HepG2 (cell line): ENCODE results near the gene DCT. TPM values are rescaled to one million over a fixed set of nuclear protein-coding genes. Genes with fewer than 3 reads are reported as not detected.

Experiments
- ATAC-seq: fragments of 200-7000 bp; cut with Tn5 transposase; 3 replicates; pipeline ENCODE4 v1.9.1; 2020; ENCODE audit warnings: mild to moderate bottlenecking, moderate library complexity
- BruUV-seq: library from RNA; stranded (reverse); fragments of 400-500 nt; replicated peaks from 2 replicates; lab custom pipeline; 2021; lab: Mats Ljungman, UMichigan
- CTCF ChIA-PET: fragments of 300-600 bp; formaldehyde crosslinking; extraction: SDS; loops from one replicate; lab custom pipeline; 2021; ENCODE audit warnings: low total read pairs, inconsistent platforms, low intra/inter-chr PET ratio; lab: Yijun Ruan, JAX
- POLR2A ChIA-PET: fragments of 350-600 bp; sonication (Branson Sonifier 250); formaldehyde crosslinking; loops from one replicate; lab custom pipeline; 2020; ENCODE audit warnings: antibody characterized with exemption, inconsistent platforms; lab: Yijun Ruan, JAX
- DNase-seq: peaks from one replicate; pipeline ENCODE4 v3.0.0-alpha.2; 2015; ENCODE audit warnings: low spot score
- FAIRE-seq: peaks from 3 replicates; lab custom pipeline; 2011; peaks lifted over from hg19 to GRCh38; lab: Jason Lieb, UNC
- H2AFZ ChIP-seq: one replicate; pipeline ENCODE4 v1.6.1; 2011; ENCODE audit warnings: low read length, inconsistent platforms
- H3K27ac ChIP-seq: fragments of 300-600 bp; 3 replicates; pipeline ENCODE4 v1.8.0; 2011; ENCODE audit warnings: mixed run types, mild to moderate bottlenecking, mixed read lengths, low read length, inconsistent platforms; ENCODE audit not compliant: insufficient read depth; ENCODE audit errors: extremely low read length
- H3K27me3 ChIP-seq, 2 experiments: fragments of 200-600 bp in 1 of 2; 2 replicates in 1 of 2; 3 replicates in 1 of 2; pipeline versions ENCODE4 v1.6.0 to v1.8.0; 2011; ENCODE audit warnings: low read length in 2 of 2, mild to moderate bottlenecking in 2 of 2, moderate library complexity in 2 of 2, inconsistent platforms in 1 of 2; ENCODE audit not compliant: insufficient read depth in 2 of 2, control insufficient read depth in 1 of 2
- H3K36me3 ChIP-seq, 2 experiments: fragments of 200-600 bp in 1 of 2; replicated peaks in 1 of 2; 2 replicates in 1 of 2; 3 replicates in 1 of 2; pipeline versions ENCODE4 v1.5.1 to v1.8.0; 2011; ENCODE audit warnings: low read length in 2 of 2, inconsistent platforms in 1 of 2; ENCODE audit not compliant: insufficient read depth in 2 of 2, control insufficient read depth in 1 of 2
- H3K4me1 ChIP-seq: 2 replicates; pipeline ENCODE4 v1.5.1; 2012; ENCODE audit warnings: low read length, inconsistent platforms; ENCODE audit not compliant: insufficient read depth
- H3K4me2 ChIP-seq: 2 replicates; pipeline ENCODE4 v1.6.0; 2011; ENCODE audit warnings: low read depth, low read length, inconsistent platforms
- H3K4me3 ChIP-seq, 3 experiments: fragments of 200-600 bp in 1 of 3; sonication (generic), shearing (Covaris generic) in 1 of 3; replicated peaks in 1 of 3; 2 replicates each; pipeline ENCODE4 v1.5.1; 2011 to 2016; ENCODE audit warnings: low read length in 3 of 3, inconsistent platforms in 2 of 3, low read depth in 2 of 3, mild to moderate bottlenecking in 2 of 3, control low read depth in 1 of 3, mixed read lengths in 1 of 3; ENCODE audit not compliant: insufficient read depth in 1 of 3
- H3K79me2 ChIP-seq: one replicate; pipeline ENCODE4 v1.6.1; 2011; ENCODE audit warnings: low read length, inconsistent platforms; ENCODE audit not compliant: insufficient read depth
- H3K9ac ChIP-seq: 2 replicates; pipeline ENCODE4 v1.6.0; 2011; ENCODE audit warnings: mild to moderate bottlenecking, low read depth, low read length, inconsistent platforms; ENCODE audit not compliant: insufficient read depth
- H3K9me3 ChIP-seq: 2 replicates; pipeline ENCODE4 v1.5.1; 2012; ENCODE audit warnings: mild to moderate bottlenecking, low read length
- H4K20me1 ChIP-seq: 2 replicates; pipeline ENCODE4 v1.6.0; 2011; ENCODE audit warnings: inconsistent platforms, mild to moderate bottlenecking, low read length, moderate library complexity; ENCODE audit not compliant: insufficient read depth
- CBFB ChIP-seq: sonication (generic); formaldehyde crosslinking; IDR thresholded peaks from 2 replicates; pipeline ENCODE4 v1.4.0; 2020; ENCODE audit warnings: missing genetic modification reagents
- MED8 ChIP-seq: sonication (generic); formaldehyde crosslinking; IDR thresholded peaks from 2 replicates; pipeline ENCODE4 v1.8.1; 2023; ENCODE audit warnings: mild to moderate bottlenecking, missing genetic modification reagents; ENCODE audit not compliant: insufficient replicate concordance
- MTA3 ChIP-seq: sonication (generic); formaldehyde crosslinking; IDR thresholded peaks from 2 replicates; pipeline ENCODE4 v1.4.0; 2020; ENCODE audit warnings: missing genetic modification reagents
- NFIC ChIP-seq: IDR thresholded peaks from 2 replicates; pipeline ENCODE4 v1.6.1; 2012; ENCODE audit warnings: mild to moderate bottlenecking, low read length, inconsistent platforms
- ZBTB20 ChIP-seq: sonication (generic); formaldehyde crosslinking; IDR thresholded peaks from 2 replicates; pipeline ENCODE4 v1.8.1; 2023; ENCODE audit warnings: missing genetic modification reagents, low read depth, mild to moderate bottlenecking, borderline replicate concordance
- ZNF674 ChIP-seq: sonication (generic); formaldehyde crosslinking; IDR thresholded peaks from 2 replicates; pipeline ENCODE4 v1.5.0; 2020; ENCODE audit warnings: low read depth, mild to moderate bottlenecking, missing genetic modification reagents
- WGBS: methylation state at CpG from one replicate; pipeline ENCODE4 v1.1.6; 2017; ENCODE audit warnings: low lambda C conversion rate; 5-methylcytosine and 5-hydroxymethylcytosine counted together
- in situ Hi-C: cut with HindIII; loops from 2 replicates; pipeline ENCODE4 v1.10.0; 2017; ENCODE audit warnings: low pct_unique_long_range_greater_than_20kb; ENCODE audit not compliant: extremely low pct_ligation_motif_present
- intact Hi-C: fragments of 100-400 bp; cut with micrococcal nuclease; formaldehyde crosslinking; loops from one replicate; pipeline ENCODE4 v1.10.0; 2022; ENCODE audit not compliant: unreplicated experiment
- polyA plus RNA-seq, 8 experiments: library from polyadenylated mRNA; depleted of rRNA in 3 of 8; stranded (reverse) in 7 of 8; unstranded in 1 of 8; fragments of >200 nt; fragmentation: Illumina TruSeq in 4 of 8; extraction: Trizol in 4 of 8; gene quantifications; 2 replicates each; pipeline versions ENCODE4 v1.2.1 to v1.2.3, GENCODE V29; 2011 to 2016; ENCODE audit warnings: low read depth in 4 of 8, missing spikeins in 1 of 8, mixed read lengths in 1 of 8; ENCODE audit not compliant: insufficient read depth in 1 of 8
- total RNA-seq, 5 experiments: library from RNA; depleted of rRNA; stranded (reverse); fragments of >200 nt; fragmentation: Illumina TruSeq; extraction: Trizol; gene quantifications; 2 replicates each; pipeline ENCODE4 v1.2.3, GENCODE V29; 2016; ENCODE audit warnings: low read depth in 1 of 5
- TF ChIP-seq, protein P1 (sequence below): sonication (generic); formaldehyde crosslinking; IDR thresholded peaks from 2 replicates; pipeline ENCODE4 v1.8.0; 2022; ENCODE audit warnings: mild to moderate bottlenecking, missing genetic modification reagents, borderline replicate concordance
- TF ChIP-seq, protein P2 (sequence below): sonication (generic); formaldehyde crosslinking; IDR thresholded peaks from 2 replicates; pipeline ENCODE4 v1.8.0; 2022; ENCODE audit warnings: mild to moderate bottlenecking, missing genetic modification reagents, moderate library complexity
- TF ChIP-seq, protein P3 (sequence below): sonication (generic); formaldehyde crosslinking; IDR thresholded peaks from 2 replicates; pipeline ENCODE4 v1.4.0; 2020; ENCODE audit warnings: missing genetic modification reagents, borderline replicate concordance

The DCT gene
- total and polyA plus RNA-seq, 2 of the 13 experiments (the other 11 are each of a cell fraction or from before 2014, with no cell fraction given) = not detected

DNA sequence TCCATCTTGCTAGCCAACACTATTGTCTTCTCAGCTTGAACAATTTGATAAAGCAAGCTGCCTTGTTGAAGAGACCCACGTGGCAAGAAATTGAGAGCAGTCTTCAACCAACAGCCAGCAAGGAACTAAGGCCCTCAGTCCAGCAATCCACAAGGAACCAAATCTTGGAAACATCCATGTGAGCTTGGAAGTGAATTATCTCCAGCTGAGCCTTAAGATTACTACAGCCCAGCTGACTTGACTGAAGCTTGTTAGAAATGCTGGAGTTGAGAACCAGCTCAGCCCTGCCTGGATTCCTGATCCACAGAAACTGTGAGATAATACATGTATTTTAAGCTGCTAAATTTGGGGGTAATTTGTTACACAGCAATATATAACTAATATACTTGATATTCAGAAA is 26.2 kb upstream of the DCT start:
- CTCF ChIA-PET = no interaction called here
- H3K4me3 ChIP-seq = no peak overlapping the region
- H3K27ac ChIP-seq = no peak overlapping the region
- no peak overlapping the region for H2AFZ ChIP-seq
- no peaks in the 10 kb centered on the region for H3K36me3 ChIP-seq
- H3K4me2 ChIP-seq = no peak overlapping the region
- DNase-seq (no peak), FAIRE-seq (no peak), ATAC-seq (no peak)
- H3K4me1 ChIP-seq = no peaks in the 10 kb centered on the region
- no peaks in the 10 kb centered on the region for H3K9me3 ChIP-seq
- no peaks in the 10 kb centered on the region for H3K79me2 ChIP-seq
- TF ChIP-seq, protein P1, sequence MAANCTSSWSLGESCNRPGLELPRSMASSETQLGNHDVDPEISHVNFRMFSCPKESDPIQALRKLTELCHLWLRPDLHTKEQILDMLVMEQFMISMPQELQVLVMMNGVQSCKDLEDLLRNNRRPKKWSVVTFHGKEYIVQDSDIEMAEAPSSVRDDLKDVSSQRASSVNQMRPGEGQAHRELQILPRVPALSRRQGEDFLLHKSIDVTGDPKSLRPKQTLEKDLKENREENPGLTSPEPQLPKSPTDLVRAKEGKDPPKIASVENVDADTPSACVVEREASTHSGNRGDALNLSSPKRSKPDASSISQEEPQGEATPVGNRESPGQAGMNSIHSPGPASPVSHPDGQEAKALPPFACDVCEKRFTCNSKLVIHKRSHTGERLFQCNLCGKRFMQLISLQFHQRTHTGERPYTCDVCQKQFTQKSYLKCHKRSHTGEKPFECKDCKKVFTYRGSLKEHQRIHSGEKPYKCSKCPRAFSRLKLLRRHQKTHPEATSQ = no peak
- TF ChIP-seq, protein P2, sequence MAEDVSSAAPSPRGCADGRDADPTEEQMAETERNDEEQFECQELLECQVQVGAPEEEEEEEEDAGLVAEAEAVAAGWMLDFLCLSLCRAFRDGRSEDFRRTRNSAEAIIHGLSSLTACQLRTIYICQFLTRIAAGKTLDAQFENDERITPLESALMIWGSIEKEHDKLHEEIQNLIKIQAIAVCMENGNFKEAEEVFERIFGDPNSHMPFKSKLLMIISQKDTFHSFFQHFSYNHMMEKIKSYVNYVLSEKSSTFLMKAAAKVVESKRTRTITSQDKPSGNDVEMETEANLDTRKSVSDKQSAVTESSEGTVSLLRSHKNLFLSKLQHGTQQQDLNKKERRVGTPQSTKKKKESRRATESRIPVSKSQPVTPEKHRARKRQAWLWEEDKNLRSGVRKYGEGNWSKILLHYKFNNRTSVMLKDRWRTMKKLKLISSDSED = no peak
- no peak for TF ChIP-seq MED8 (CRISPR knock-in tag)
- no peak for TF ChIP-seq NFIC
- no peak for TF ChIP-seq ZNF674 (CRISPR knock-in tag)
- no peak for TF ChIP-seq CBFB
- TF ChIP-seq ZBTB20 (CRISPR knock-in tag) = no peak
- TF ChIP-seq MTA3 (CRISPR knock-in tag) = no peak
- TF ChIP-seq, protein P3, sequence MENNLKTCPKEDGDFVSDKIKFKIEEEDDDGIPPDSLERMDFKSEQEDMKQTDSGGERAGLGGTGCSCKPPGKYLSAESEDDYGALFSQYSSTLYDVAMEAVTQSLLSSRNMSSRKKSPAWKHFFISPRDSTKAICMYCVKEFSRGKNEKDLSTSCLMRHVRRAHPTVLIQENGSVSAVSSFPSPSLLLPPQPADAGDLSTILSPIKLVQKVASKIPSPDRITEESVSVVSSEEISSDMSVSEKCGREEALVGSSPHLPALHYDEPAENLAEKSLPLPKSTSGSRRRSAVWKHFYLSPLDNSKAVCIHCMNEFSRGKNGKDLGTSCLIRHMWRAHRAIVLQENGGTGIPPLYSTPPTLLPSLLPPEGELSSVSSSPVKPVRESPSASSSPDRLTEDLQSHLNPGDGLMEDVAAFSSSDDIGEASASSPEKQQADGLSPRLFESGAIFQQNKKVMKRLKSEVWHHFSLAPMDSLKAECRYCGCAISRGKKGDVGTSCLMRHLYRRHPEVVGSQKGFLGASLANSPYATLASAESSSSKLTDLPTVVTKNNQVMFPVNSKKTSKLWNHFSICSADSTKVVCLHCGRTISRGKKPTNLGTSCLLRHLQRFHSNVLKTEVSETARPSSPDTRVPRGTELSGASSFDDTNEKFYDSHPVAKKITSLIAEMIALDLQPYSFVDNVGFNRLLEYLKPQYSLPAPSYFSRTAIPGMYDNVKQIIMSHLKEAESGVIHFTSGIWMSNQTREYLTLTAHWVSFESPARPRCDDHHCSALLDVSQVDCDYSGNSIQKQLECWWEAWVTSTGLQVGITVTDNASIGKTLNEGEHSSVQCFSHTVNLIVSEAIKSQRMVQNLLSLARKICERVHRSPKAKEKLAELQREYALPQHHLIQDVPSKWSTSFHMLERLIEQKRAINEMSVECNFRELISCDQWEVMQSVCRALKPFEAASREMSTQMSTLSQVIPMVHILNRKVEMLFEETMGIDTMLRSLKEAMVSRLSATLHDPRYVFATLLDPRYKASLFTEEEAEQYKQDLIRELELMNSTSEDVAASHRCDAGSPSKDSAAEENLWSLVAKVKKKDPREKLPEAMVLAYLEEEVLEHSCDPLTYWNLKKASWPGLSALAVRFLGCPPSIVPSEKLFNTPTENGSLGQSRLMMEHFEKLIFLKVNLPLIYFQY (CRISPR knock-in tag) = no peak
- intact Hi-C loops = no loop called here
- H4K20me1 ChIP-seq = no peaks in the 10 kb centered on the region
- no peak overlapping the region for H3K9ac ChIP-seq
- in situ Hi-C loops = no loop called here
- WGBS = 0% methylated on average over 1 of the region's 1 CpG
- H3K27me3 ChIP-seq = peaks cover 0 to 11% of the 10 kb centered on the region in 2 experiments; a peak in 3 of 5 replicates
- no TSS peak for BruUV-seq
- POLR2A ChIA-PET = no interaction called here
